GM12891 (cell line): ENCODE results near the gene PPP2R2D.

Source experiments
- PAX5 ChIP-seq: IDR thresholded peaks from 2 replicates; pipeline ENCODE4 v1.6.1; 2011; ENCODE audit warnings: low read length, moderate library complexity, mild to moderate bottlenecking; ENCODE audit not compliant: insufficient read depth, severe bottlenecking
- POLR2A ChIP-seq: IDR thresholded peaks from 2 replicates; pipeline ENCODE4 v1.6.1; 2011; ENCODE audit warnings: low read depth, low read length, control low read depth
- POLR2AphosphoS5 ChIP-seq: IDR thresholded peaks from 2 replicates; pipeline ENCODE4 v1.6.1; 2011; ENCODE audit warnings: low read depth, low read length, control low read depth
- SPI1 ChIP-seq: IDR thresholded peaks from 2 replicates; pipeline ENCODE4 v1.6.1; 2011; ENCODE audit warnings: low read depth, low read length, control low read depth
- TAF1 ChIP-seq: IDR thresholded peaks from 2 replicates; pipeline ENCODE4 v1.6.1; 2011; ENCODE audit warnings: low read depth, low read length, control low read depth

DNA sequence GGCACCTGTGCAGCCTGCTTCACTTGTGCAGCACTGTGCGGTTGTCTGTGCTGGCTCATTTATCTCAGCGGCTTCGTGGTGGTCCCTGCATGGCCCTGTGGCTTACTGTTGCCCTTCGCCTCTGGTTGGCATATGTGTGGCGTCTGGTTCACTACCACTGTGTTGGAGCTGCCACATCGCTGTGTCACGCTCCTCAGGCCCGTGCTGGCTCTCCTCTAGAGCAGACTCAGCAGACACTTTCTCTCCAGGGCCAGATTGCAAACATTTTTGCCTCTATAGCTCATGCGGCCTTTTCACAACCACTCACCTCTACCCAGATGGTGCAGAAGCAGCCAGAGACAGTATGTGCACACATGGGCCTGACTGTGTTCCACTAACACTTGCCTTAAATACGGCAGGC, 37.9 kb downstream of the PPP2R2D start:
- TF ChIP-seq TAF1 (no peak), POLR2A (no peak), POLR2AphosphoS5 (no peak), PAX5 (no peak), SPI1 (no peak)
